Uterus (tissue), 4 donors: ENCODE data around the gene DYNLT3. TPM values are rescaled to one million over a fixed set of nuclear protein-coding genes. Genes with fewer than 3 reads are reported as not detected.

ENCODE experiments used
- DNase-seq, 2 donors: peaks; one replicate each; pipeline ENCODE4 v3.0.0-alpha.2; 2019 to 2020
- H3K27ac ChIP-seq, 2 donors: fragments of 200-600 bp; sonication (generic); 1 replicate in 1 of 2; 2 replicates in 1 of 2; pipeline ENCODE4 v1.5.1; 2016 to 2018
- H3K27me3 ChIP-seq, 2 donors: fragments of 200-600 bp; sonication (generic); one replicate each; pipeline ENCODE4 v1.5.1; 2018 to 2019; ENCODE audit warnings: control low read depth in 1 of 2
- H3K36me3 ChIP-seq, 2 donors: fragments of 200-600 bp; sonication (generic); one replicate each; pipeline ENCODE4 v1.5.1; 2019; ENCODE audit warnings: control low read depth in 1 of 2
- H3K4me1 ChIP-seq, 2 donors: fragments of 200-600 bp; sonication (generic); one replicate each; pipeline ENCODE4 v1.5.1; 2018 to 2019; ENCODE audit warnings: control low read depth in 1 of 2
- H3K4me3 ChIP-seq, 2 donors: fragments of 200-600 bp; sonication (generic); 1 replicate in 1 of 2; 2 replicates in 1 of 2; pipeline ENCODE4 v1.5.1; 2018 to 2019; ENCODE audit warnings: mild to moderate bottlenecking in 1 of 2
- H3K9me3 ChIP-seq, 2 donors: fragments of 200-600 bp; sonication (generic); one replicate each; pipeline ENCODE4 v1.5.1; 2019; ENCODE audit warnings: control low read depth in 1 of 2
- POLR2A ChIP-seq, 2 donors: fragments of 450-650 bp; IDR thresholded peaks; one replicate each; pipeline ENCODE4 v1.6.1; 2016; ENCODE audit warnings: antibody characterized with exemption in 2 of 2, mild to moderate bottlenecking in 1 of 2, moderate library complexity in 1 of 2
- intact Hi-C: fragments of 100-400 bp; cut with DNase I; formaldehyde crosslinking; loops from one replicate; pipeline ENCODE4 v1.15.1; 2023; ENCODE audit warnings: low total_unique reads
- total RNA-seq, 4 donors: library from RNA; depleted of rRNA in 3 of 4; stranded (reverse); fragments of >200 nt in 3 of 4; gene quantifications; one replicate each; pipeline versions ENCODE4 v1.1.0 to v1.2.4, GENCODE V29; 2014 to 2023
- TF ChIP-seq, protein P1 (sequence below), 4 experiments: fragments of 200-600 bp in 2 of 4; fragments of 450-650 bp in 2 of 4; sonication (generic) in 2 of 4; IDR thresholded peaks; one replicate each; pipeline ENCODE4 v1.5.1; 2016 to 2019; ENCODE audit warnings: antibody characterized with exemption in 4 of 4, mild to moderate bottlenecking in 2 of 4, moderate library complexity in 1 of 4
- donor health status: DM: yes; HTN: yes; CAD: no.

DYNLT3 gene
- total RNA-seq, 4 donors from 2014 or later: 31.3 to 59.7 (median 46.6) TPM

DNA sequence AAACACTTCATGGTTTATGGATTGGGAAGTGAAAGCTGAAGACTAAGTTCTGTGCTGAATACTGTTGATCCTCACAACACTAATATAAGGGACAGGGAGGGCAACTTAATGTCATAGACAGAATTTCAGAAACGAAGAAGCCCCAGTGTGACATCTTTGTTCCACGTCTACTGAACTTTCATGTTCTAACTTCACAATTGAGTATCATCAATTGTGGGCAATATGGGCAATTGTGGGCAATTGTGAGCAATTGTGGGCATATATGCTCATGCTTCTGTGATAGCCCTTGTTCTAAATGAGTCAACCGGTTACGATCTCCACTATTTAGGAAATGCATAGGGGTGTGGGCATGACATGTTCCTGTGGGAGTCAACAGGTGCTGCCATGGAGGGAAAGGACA is 33.8 kb downstream of the DYNLT3 start:
- H3K9me3 ChIP-seq: no peaks in the 10 kb centered on the region

DNA sequence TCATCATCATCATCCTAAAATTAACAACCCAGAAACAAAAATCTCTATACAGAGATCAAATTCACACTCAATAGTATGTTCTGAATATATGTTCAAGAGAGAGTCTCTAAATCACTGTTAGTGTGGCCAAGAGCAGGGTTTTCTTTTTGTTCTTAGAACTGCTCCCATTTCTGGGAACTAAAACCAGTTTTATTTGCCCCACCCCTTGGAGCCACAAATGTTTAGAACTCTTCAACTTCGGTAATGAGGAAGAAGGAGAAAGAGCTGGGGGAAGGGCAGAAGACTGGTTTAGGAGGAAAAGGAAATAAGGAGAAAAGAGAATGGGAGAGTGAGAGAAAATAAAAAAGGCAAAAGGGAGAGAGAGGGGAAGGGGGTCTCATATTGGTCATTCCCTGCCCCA is 35.3 kb downstream of the DYNLT3 start:
- Histone ChIP-seq H3K27ac (no peak overlapping the region), H3K9me3 (no peaks in the 10 kb centered on the region), H3K36me3 (no peaks in the 10 kb centered on the region), H3K4me3 (no peak overlapping the region), H3K4me1 (no peaks in the 10 kb centered on the region), H3K27me3 (no peaks in the 10 kb centered on the region)
- no peak for DNase-seq
- TF ChIP-seq, protein P1, sequence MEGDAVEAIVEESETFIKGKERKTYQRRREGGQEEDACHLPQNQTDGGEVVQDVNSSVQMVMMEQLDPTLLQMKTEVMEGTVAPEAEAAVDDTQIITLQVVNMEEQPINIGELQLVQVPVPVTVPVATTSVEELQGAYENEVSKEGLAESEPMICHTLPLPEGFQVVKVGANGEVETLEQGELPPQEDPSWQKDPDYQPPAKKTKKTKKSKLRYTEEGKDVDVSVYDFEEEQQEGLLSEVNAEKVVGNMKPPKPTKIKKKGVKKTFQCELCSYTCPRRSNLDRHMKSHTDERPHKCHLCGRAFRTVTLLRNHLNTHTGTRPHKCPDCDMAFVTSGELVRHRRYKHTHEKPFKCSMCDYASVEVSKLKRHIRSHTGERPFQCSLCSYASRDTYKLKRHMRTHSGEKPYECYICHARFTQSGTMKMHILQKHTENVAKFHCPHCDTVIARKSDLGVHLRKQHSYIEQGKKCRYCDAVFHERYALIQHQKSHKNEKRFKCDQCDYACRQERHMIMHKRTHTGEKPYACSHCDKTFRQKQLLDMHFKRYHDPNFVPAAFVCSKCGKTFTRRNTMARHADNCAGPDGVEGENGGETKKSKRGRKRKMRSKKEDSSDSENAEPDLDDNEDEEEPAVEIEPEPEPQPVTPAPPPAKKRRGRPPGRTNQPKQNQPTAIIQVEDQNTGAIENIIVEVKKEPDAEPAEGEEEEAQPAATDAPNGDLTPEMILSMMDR (IDR thresholded peaks at IDR 0.05): no peak
- no peak for TF ChIP-seq POLR2A (IDR thresholded peaks at IDR 0.05)
- intact Hi-C loops: no loop called here

More for the DNA sequence above, 33.8 kb downstream of the DYNLT3 start:
- Histone ChIP-seq H3K27ac (no peak overlapping the region), H3K4me3 (no peak overlapping the region), H3K36me3 (no peaks in the 10 kb centered on the region), H3K4me1 (no peaks in the 10 kb centered on the region), H3K27me3 (no peaks in the 10 kb centered on the region)
- intact Hi-C loops: no loop called here
- no peak for TF ChIP-seq POLR2A (IDR thresholded peaks at IDR 0.05)
- TF ChIP-seq, protein P1 (IDR thresholded peaks at IDR 0.05): no peak
- no peak for DNase-seq

DNA sequence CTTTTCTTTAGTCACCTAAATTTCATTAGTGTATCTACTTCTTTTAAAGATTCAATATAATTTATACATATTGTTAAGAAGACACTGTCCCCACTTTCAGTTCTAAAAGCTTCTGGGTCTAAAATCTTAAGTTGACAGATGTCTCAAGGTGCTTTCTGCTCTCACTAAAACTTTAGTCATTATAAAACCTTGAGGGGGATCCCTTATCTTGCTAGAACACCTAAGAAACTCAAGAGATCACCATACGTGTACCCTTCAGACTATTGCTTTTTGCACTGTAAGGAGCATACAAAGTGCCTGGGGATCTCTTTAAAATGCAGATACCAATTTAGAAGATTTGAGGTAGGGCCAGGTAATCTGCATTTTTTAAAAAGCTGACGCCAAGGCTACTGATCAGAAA is 37.4 kb downstream of the DYNLT3 start:
- no peak for DNase-seq
- Histone ChIP-seq H3K27me3 (no peaks in the 10 kb centered on the region), H3K36me3 (no peaks in the 10 kb centered on the region), H3K4me1 (no peaks in the 10 kb centered on the region), H3K27ac (no peak overlapping the region), H3K4me3 (no peak overlapping the region), H3K9me3 (no peaks in the 10 kb centered on the region)
- TF ChIP-seq, protein P1 (IDR thresholded peaks at IDR 0.05): no peak
- TF ChIP-seq POLR2A (IDR thresholded peaks at IDR 0.05): no peak
- intact Hi-C loops: no loop called here

DNA sequence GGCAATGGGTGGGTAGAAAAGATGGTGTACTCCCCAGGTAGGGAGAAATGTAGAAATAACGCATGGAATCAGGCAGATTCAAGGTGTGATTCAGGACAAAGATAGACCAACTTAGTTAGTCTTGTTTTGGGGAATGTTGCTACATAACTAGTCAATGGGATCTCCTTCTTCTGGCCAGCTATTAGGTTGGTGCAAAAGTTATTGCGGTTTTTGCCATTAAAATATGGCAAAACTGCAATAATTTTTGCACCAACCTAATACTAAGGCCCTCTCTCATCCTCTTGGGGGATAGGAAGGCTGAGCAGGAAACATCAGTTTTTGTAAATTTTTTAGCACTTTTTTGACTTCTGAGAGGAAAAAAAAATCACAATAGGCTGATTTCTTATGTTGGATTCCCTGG is 44.3 kb downstream of the DYNLT3 start:
- no peaks in the 10 kb centered on the region for H3K36me3 ChIP-seq

DNA sequence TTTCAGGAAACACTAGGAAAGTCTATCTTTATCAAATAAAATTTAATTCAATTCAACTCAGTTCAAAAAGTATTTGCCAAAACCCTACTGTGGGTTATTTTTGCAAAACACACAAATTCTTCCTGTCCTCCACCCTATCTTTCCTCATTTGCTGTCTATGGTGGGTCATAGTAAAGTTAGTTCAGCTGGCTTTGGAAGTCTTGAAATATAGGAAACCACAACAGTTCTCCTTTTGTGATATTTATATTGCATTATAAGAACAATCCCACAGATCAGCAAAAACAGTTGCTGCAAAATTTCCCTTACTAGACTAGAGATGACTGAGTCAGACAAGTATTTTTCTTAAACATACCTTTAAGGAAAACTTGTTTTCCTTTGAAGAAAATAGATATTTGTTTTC is 45.3 kb downstream of the DYNLT3 start:
- Histone ChIP-seq H3K4me1 (no peaks in the 10 kb centered on the region), H3K4me3 (no peak overlapping the region), H3K9me3 (no peaks in the 10 kb centered on the region), H3K27me3 (no peaks in the 10 kb centered on the region), H3K36me3 (no peaks in the 10 kb centered on the region), H3K27ac (no peak overlapping the region)
- no peak for DNase-seq
- intact Hi-C loops: no loop called here
- no peak for TF ChIP-seq POLR2A (IDR thresholded peaks at IDR 0.05)
- TF ChIP-seq, protein P1 (IDR thresholded peaks at IDR 0.05): no peak

More for the DNA sequence above, 44.3 kb downstream of the DYNLT3 start:
- no peaks in the 10 kb centered on the region for H3K4me1 ChIP-seq
- intact Hi-C loops: no loop called here
- DNase-seq: no peak
- H3K27ac ChIP-seq: no peak overlapping the region
- TF ChIP-seq, protein P1 (IDR thresholded peaks at IDR 0.05): no peak
- no peak for TF ChIP-seq POLR2A (IDR thresholded peaks at IDR 0.05)
- H3K4me3 ChIP-seq: no peak overlapping the region
- H3K9me3 ChIP-seq: no peaks in the 10 kb centered on the region
- no peaks in the 10 kb centered on the region for H3K27me3 ChIP-seq
